HuH-7 (cell line): ENCODE measurements around the gene KCND3.

Experiments
- DNase-seq: peaks from one replicate; pipeline ENCODE4 v3.0.0; 2011; ENCODE audit warnings: low spot score

The KCND3 gene

DNA sequence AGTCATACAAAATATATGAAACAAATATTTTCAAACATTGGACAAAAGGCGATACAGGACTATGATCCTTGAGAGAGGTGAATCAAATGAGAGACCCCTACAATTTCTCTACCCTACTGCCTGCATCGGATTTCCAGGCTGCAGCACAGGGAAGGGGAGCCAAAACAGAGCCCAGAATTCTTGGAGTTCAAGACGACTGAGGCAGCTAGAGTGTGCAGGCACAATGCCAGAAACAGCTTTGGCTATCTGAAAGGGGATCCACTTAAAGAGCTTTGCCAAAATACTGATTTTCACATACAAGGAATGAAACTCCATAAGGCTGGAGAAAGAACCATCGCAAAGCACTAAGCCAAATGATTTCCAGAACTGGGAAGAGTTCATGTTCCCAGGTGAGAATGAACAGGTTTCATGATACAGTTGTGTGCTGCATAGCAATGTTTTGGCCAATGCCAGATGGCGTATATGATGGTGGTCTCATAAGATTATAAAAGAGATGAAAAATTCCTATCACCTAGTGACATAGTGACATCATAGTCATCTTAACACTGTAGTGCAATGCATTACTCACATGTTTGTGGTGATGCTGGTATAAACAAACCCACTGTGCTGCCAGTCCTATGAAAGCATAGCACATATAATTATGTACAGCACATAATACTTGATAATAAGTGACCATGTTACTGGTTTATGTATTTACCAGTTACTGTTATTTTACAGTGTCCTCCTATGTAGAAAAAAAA is 77.5 kb downstream of the KCND3 start:
- no peak for DNase-seq

DNA sequence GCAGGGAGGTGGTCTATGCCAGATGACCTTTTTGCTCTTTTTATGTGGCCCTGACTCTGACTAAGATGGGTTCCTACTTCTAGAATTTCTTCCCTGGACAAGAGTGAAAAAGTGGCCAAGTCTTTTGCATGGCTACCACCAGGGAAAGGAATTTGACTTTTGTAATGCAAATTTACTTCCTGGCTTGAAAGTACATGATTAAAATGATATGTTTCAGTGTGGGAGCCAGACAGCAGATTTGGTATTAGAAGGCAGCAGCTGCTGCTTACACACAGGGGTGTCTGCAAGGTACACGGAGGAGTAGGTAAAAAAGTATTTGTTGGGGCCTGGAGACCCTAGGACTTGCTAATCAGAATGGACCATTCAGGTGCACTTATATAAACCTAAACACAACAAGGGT is 78.4 kb downstream of the KCND3 start:
- DNase-seq = no peak

DNA sequence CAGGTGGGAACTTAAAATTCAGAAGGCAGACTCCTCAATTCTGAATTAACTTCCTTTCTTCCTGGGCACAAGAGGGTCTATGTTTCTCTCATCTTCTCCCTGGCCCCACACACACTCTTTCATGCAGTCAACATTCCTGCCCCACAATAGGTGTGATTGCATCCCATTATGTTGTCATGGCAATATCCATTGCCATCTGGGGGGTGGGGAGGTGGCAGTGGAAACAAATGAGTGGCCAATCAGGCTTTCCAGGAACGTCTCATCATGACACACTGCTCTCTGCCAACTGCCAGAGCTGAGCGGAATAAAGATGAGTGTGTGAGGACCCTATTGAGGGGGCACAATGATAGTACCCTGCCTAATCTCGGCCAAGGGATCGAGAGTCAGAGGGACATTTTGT is 80.4 kb downstream of the KCND3 start:
- no peak for DNase-seq

DNA sequence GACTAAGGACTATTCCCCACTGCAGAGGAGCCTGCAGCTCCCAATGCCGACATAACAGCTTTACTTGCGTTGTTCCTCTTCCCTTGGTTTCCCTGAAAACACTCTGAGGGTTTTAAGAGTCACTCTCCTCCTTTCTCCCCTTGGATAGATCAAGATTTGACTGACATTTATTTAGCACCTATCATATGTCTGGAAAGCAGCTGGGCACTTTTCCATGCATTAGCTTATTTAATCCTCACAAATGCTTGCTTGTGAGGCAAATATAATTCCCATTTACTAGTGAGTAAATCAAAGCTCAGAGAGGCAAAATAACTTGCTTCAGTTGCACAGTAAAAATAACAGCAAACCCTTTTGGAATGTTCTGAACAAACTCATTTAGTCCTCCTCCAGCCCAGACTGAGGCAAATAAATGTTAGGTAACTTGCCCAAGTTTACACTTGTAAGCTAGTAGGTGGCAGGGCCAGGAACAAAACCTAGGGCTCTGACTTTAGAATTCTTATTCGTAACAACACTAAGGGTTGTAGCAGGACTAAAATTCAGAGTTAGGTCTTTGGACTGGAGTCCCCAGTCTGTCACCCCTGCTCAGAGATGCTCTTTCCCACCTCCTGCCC is 81.4 kb downstream of the KCND3 start:
- no peak for DNase-seq

DNA sequence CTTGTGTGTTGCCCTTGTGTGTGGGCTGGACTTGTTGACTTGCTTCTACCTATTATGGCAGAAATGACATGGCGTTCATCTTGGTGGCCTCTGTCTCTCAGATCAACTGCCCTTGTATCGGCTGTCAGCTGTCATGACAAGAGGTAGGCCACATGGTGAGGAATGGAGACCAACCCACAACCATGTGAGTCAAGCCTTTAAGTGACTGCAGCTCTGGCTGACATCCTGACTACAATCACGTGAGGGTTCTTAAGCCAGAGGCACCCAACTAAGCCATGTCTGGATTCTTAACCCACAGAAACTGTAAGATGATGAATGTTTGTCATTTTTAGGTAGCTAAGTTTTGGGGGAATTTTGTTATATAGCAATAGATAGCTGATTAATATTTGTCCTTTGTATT is 82.1 kb downstream of the KCND3 start:
- no peak for DNase-seq

DNA sequence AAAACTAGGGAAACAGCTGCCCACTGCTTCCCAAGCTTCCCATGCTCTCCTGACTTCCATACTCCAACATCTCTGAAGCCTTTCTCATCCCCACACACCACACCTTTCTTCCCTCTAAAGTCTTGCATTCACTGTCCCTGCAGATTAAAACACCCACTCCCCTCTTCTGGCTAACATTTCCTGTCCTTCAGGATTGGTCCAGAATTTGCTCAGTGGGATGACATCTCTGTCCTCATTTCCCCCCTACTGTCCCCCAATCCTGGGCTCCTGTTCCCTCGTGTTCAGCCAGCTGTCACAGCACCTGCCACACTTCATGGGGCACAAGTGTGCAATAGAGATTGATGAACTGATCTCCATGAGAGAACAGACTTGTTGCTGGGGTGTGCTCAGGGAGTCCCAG is 82.7 kb downstream of the KCND3 start:
- no peak for DNase-seq

DNA sequence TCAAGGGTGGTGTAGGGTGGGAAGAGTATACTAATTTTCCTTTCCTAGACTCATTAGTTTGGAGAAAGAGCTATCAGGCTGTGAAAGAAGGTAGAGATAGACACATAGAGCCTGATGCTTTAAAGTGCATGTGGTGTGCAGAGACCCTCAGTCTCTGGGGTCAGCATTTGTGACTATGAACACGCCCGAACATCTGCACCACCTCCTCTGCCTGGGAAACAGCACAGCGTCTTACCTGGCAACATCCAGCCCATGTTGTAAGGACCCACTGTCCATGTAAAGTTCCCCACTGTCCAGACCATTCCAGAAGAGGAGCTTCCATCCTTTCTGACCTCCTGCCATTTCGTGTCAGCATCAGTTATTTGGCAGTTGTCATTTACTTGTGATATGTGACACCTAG is 83.4 kb downstream of the KCND3 start:
- DNase-seq = no peak

DNA sequence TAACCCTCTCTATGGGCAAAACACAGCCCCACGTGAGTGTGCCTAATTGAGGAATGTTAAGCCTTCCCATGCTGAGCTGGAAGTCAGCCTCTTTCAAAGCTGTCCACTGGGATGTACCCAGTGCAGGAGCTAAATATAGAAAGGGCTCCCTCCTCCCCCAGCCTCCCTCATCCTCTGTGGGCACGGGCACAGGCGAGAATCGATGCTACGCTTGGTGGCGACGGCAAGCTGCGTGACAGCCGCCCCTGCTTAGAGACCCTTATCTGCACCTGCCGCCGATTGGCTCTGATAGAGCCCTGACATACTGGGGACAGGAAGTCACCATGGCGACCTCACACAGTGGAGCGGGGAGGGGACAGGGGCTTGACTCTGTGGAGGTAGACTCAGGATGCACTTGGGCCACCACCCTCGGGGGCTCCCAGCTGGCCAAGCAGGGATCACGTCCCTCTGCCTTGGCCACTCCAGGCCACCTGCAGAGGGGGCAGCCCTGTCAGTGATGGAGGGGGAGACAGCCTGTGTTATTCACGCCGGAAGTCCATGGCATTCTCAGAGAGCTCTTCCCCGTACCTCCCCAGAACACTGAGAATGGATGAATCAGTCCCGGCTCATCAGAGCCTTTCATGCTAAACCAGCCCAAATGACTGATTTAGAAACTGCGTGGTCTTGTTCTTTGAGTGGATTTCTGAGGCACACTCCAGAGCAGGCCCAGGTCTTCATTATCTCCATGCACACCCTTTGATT is 84.8 kb downstream of the KCND3 start:
- DNase-seq = no peak

DNA sequence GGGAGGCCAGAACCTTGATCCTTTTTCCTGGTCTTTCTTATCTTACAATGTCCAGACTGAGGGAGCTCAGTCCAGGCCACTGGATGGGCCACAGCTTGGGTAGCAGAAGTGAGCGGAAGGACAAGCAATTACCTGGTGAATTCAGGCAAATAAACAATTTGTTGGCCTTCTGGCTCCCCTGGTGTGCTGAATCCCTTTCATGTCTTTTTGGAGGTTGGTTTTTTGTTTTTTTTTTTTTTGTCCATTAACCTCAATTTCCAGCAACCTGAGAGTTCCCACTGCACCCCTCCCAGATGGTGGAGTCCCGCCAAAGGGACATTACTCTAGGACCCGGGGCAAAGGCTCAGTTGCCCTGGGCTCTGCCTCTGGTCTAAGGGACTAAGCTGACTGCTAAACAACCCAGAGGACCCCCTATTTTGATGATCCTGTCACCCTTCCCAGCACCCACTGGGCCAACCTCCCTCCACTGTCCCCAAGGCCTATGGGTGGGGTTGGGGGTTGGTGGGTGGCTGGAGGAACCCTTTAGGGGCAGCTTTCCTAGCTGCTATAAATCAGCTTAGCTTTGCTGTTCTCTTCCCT is 85.5 kb downstream of the KCND3 start:
- no peak for DNase-seq

DNA sequence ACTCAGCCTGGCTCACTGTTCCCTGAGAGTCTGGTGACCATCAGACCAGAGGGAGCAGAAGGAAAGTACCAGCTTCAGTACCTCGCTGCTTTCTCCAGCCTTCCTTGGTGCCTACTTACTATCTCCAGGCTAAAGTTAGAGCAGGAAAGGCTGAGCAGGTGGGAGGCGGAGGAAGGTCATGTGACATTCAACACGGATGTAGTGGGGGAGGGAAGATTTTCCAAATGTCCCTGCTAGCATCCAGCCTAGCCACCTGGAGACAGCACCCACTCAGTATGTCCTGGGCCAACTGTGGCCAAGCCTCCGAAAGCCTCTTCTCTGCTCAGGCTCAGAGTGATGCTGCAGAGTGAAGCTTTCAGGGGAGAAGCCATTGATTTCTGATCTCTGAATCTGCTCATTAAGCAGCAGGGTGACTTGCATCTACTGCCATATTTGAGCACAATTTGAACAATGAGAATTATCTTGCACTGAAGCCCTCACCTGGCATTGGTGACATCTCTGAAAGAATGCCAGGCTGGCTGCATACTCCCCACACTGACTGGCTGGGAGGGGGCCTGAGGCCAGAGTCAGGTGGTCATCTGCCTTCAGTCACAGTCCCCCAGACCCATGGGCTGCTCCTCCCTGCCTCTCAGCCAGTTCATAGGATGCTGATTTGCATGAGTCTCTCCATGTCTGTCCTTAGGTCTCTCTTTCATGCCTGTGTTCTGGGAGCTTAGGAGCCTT is 86.2 kb downstream of the KCND3 start:
- DNase-seq = no peak

DNA sequence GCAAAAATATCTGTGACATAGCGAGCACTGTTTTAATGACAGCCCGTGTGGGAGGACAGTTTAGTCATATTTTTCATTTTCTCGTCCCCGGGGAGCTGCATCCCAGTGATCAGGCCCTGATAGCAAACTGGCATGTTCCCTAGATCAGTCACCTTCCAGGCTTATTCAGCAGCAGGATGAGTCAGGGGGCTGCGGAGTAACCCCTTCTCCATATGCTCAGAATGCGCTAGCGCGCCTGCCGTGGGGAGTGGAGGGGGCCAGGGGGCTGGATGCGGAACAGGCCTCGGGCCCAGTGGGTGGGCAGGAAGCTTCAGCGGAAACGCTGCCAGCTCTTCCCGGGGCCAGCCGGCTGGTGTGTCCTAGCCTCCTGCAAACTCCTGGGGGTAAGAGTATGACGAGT is 94.0 kb downstream of the KCND3 start:
- DNase-seq = no peak

DNA sequence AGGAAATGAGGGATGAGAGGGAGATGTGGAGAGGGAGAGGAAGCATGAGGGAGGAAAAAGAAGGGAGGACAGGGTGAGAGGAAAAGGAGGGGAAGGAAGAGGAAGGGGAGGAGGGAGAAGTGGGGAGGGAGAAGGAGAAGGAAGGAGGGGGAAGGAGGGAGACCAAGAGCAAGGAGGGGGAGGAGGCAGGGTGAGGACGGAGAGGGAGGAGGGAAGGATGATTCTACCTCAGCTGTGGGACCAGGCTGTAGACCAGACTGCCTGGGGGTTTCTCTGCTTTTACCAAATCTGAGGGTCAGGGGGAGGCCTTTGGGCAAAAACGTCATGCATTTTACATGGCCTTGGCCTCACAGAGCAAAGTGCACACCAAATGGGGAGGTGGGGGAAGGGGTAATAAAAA is 94.5 kb downstream of the KCND3 start:
- no peak for DNase-seq

DNA sequence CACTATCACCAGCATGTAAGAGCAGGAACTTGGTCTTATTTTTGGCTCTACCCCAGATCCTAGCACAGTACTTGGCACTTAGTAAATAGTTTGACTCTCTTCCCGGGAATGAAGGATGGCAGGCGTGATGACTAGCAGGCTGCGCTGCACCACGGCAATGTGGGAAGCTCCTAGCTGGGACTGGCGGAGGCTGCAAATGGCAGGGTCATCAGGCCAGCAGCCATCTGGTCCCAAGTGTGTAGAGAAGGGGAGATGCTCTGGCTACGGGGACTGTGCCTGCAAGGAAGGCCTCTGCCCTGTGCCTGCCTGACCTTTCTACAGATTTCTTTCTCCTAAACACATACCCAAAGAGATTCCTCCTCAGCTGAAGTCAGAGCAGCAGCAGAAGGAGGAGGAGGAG is 95.0 kb downstream of the KCND3 start:
- DNase-seq = no peak

DNA sequence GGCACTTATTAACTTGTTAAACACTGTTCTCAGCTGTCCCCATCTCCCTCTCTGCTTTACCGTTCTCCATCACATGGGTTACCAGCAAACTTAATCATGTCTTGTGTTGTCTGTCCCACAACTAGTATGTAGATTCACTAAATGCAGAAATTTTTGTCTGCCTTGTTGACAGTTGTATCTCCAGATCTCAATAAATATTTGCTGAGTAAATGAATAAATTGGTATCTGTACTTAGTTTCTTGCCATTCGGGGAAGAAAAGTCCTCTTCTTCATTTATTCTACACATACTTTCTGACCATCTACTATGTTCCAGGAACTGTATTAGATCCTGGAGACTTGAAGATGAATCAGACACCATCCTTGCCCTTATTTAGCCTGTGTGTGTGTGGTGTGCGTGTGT is 97.9 kb downstream of the KCND3 start:
- DNase-seq = no peak

DNA sequence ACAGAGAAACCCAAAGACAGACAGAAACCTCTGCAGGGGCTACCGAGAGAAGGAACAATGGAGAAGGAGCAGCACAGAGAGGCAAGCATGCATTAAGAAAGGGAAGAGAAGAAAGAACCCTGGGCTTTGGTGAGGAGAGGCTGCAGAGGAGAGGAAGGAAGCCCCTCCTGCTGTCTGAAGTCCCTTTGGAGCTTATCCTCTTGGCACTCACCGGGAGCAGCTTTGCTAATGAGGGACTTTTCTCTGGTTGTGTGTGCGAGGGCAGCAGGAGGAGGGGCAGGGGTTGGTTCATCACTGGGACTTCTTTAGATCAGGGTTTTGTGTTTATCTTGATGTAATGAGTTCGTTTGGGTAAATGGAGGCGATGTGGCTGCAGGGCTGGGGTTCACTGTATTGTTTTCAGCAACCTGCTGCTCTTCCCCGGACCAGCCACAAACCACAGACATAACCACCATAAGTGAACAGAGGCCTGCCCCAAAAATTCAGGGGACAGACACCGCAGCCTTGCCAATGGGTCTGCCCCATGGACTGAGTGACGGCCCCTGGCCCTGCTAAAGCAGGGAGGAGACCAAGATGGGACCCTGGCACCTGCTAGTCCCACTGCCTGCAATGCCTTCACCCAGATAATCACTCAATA is 100.6 kb downstream of the KCND3 start:
- no peak for DNase-seq

DNA sequence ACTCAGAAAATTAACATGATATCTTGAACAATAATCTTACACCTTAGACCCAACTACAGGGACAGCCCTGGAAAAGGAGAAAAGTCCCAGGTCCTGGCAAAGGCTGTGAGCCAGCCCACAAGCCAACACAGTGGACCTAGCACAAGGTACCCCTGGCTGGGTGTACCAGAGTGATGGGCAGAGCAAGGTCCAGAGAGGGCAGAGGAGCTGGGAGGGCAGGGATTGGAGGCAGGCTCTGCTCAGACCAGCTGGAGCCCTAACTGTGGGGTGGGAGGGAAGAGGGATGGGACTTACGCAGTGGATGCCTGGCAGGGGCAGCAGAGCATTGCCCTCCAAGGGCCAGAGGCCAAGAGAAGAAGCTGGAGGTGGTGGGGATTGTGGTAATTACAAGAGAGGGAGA is 101.6 kb downstream of the KCND3 start:
- no peak for DNase-seq

DNA sequence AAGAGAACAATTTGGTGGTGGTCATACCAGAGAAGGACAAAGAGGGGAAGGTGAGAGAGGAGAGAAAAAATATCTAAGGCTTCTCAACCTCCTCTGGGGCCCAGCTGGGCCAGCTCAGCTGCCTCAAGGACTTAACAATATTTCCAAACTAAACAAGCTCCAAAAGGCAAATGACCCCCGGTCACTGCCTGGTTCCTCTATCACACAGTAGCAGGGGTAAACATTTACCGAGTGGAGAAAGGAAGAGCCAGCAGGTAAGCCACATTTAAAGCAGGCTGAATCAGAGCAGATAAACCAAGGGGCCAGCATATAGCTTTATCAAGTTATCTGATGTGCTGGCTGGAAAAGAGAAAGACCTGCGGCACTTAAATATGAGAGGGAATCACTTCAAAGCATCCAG is 102.1 kb downstream of the KCND3 start:
- DNase-seq = no peak

DNA sequence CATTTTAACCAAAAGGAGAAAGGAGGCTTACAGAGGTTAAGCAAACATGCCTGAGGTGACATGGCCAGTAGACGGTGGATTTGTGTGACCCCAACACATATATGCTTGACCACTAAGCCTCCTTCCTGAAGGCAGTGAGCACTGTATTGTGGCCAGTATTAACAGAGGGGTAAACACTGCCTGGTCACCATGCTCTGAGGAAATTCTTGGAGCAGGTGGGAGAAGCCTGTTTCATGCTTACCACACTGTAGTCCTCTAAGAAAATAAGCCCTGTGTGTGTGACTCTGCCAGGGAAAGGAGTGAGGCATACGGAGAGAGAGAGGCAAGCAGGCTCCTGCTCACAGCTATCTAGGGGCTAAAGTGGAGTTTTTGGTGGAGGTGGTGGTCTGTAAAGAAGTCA is 102.7 kb downstream of the KCND3 start:
- DNase-seq = no peak

DNA sequence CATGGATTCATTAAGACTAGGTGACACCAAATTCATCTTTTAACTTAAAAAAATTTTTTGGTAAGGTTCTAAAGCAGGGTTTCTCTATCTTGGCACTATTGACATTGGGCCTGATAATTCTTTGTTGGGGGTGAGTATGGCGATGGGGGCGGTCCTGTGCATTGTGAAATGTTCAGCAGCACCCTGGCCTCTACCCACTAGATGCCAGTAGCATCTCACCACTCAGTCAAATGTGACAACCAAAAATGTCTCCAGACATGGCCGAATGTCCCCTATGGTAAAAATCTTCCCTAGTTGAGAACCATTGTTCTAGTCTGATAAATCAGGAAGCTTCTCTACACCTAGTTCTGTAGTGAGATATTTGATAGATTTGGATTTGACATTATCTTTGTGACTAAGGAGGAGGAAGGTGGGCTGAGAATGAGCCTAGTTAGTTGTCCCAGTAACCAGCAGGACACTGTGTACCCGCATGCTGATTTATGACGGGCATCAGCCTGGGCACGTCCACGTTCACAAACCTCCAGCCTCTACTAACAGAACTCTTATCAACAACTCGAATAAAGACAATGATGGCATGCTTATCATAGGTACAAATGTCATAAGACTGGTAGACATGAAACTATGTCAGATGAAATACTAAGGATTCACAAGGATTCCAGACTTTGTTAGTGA is 104.6 kb downstream of the KCND3 start:
- no peak for DNase-seq

DNA sequence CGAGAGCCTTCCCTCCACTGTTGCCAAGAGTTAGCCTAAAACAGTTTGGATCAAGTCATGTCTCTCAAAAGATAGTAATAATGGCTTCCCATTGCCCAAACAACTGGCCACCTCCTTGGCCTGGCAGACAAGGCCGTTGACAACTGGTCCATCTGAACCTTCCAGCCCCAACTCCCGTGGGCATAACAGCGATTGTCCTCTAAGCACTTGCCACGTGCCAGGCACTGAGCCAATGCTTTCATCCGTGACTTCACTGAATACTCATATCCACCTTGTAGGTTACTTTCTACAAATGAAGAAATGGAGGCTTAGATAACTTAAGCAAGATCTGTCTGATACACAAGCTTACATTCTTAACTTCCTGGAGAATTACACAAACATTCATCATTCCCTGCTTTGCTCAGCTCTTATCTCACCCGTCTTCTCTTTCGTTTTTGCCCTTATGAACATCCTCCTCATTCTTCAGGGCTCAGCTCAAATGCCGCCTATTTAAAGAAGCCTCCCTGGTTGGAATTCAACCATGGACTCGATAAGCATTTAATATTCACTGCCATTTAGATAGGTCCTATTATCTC is 106.4 kb downstream of the KCND3 start:
- no peak for DNase-seq

DNA sequence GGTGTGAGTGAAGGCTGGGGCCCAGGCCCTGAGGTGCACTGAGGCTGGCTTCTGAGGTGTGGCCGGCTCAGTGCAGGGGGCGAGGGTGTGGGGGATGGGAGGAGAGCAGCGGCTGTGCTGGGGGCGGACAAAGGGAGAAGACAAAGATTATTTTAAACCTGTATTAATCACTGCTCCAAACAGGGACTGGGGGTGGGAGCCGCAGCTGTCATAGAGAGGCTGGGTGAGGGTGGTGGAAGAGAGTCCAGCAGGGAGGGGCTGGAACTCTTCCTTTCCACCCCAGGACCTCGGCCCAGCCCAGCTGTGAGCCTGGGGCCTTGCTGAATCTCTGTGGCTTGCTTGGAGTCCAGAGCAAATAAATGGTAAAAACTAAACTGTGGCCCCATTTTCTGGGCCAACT is 106.9 kb downstream of the KCND3 start:
- no peak for DNase-seq
